Measurements from ENCODE around the gene ARMH3. TPM values are rescaled to one million over a fixed set of nuclear protein-coding genes. Genes with fewer than 3 reads are reported as not detected.

The ARMH3 gene
- total and polyA plus RNA-seq, 2 experiments from 2014 or later = 8.7 to 11.1 TPM

GRCh38 chr10:101993651-101994200 lies 62.2 kb downstream of the ARMH3 start (continued):
- no peak for TF ChIP-seq ZNF462 (CRISPR knock-in tag; IDR thresholded peaks at IDR 0.05)
- TF ChIP-seq EZH2phosphoT487 (IDR thresholded peaks at IDR 0.05; ENCODE audit: unreplicated experiment) = no peak
- TF ChIP-seq REST (IDR thresholded peaks at IDR 0.05; ENCODE audit: unreplicated experiment) = no peak
- TF ChIP-seq CREB1 (CRISPR knock-in tag; IDR thresholded peaks at IDR 0.05; ENCODE audit: low read depth) = no peak
- TF ChIP-seq EZH2 (IDR thresholded peaks at IDR 0.05; ENCODE audit: low read depth, unreplicated experiment) = no peak
- no peak for TF ChIP-seq POLR2AphosphoS5 (IDR thresholded peaks at IDR 0.05; ENCODE audit: low read depth)
- TF ChIP-seq STAT1 (IDR thresholded peaks at IDR 0.05; ENCODE audit: unreplicated experiment) = no peak
